GM15510 (cell line): ENCODE measurements around the gene CYBA.

Experiments used
- POLR2A ChIP-seq: IDR thresholded peaks from 3 replicates; pipeline ENCODE4 v1.6.1; 2011; ENCODE audit warnings: borderline replicate concordance; ENCODE audit not compliant: insufficient read length; ENCODE audit errors: extremely low read depth

CYBA gene

GRCh38 chr16:88691129-88691813, 40.4 kb upstream of the CYBA start:
- no peak for TF ChIP-seq POLR2A

- no peak for TF ChIP-seq POLR2A
Observed at GRCh38 chr16:88690341-88691128, 39.7 kb upstream of the CYBA start.

DNA sequence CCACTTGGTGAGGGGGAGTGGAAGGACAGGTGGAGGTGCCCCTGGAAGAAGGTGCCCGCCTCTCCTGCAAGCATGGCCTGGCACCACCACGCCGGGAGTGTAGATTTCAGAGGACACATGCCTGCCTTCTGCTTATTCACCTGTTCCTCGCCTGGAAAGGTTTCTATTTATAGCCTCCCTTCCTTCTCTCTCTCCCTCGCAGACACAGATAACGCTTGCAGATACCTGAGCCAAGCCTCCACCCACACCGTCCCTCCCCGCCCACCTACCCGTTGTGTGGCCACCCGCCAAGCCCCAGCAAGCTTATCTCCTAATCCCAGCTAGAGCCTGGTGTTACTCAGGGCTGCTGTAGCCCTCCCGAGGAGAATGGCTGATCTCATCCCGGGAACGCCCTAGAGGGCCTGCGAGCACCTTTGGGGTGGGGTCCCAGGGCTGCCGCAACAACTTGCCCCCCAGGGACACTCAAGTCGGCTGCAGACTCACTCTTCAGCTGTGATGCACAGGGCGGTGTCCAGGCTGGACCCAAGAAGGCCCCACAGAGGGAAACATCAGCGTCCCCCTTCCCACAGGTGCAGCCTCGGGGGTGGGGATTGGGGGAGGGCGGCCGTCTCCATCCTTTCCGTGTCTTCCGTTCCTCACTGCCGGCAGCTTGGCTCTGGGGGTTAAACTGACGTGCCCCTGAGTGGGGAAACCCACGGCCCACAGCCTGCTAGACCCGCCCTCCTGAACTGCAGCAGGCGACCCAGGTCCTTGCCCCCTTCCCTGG, 37.3 kb upstream of the CYBA start:
- TF ChIP-seq POLR2A: no peak

GRCh38 chr16:88687676-88688012, 36.8 kb upstream of the CYBA start:
- no peak for TF ChIP-seq POLR2A

- no peak for TF ChIP-seq POLR2A
Observed at GRCh38 chr16:88687254-88687576, 36.4 kb upstream of the CYBA start.

DNA sequence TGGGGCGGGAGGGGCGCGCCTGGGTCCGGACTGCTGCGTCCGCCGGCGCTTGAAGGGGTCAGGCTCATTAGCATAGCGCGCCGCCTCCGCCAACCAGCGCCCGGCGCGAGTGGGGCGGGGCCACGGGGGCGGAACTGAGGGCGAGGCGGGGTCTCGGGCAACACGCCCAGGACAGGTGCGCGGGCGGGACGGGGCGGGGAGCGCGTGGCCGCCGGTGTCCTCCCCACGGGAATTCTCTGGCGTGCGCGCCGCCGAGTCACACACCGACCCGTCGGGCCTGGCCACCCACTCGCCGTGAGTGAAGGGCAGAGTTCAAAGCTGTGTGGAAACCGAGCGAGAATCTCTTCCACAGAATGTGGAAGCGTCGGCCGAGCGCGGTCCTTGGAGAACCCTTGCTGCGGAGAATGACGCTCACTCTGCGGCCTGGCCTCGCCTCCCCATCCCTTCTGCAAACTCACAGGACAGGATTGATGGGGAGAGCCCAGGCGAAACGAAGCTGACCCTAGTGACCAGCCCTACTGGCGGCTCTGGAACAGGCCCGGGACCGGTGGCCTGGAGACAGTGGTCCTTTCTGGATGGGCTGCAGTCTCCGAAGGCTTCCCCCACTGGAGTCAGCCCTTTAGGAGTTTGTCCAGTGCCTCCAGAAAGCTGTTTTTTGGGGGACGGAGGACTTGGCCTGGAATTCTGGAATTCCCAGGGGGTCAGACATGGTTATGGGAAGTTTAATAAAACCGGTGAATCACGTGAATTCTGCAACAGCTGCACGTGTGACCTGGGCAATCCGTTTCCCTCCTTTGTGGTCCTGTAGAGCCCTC, 35.8 kb upstream of the CYBA start, which contains the start of gene SNAI3:
Gene SNAI3, minus strand, starts transcription at position 69 of the 815 bp plus-strand sequence. CDS start 101 bp downstream, outside the sequence.
- no peak for TF ChIP-seq POLR2A

DNA sequence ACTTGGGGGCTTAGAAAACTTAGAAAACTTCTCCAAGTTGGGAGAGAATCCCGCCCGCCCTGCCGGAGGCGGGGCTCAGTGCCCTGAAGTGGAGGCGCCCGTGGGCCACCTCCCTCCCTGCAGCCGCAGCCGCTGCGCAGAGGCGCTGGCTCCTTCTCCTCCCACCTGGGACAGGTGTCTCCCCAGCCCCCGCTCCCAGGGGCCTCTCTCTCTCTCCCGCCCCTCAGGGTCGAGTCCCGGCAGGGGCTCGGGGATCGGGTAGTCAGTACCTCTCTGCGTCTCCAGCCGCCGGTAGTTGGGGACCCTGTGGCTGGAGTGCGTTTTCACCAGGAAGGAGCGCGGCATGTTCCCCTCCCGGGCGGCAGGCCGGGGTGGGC, 35.2 kb upstream of the CYBA start:
- no peak for TF ChIP-seq POLR2A

- TF ChIP-seq POLR2A: no peak
Observed at GRCh38 chr16:88685156-88686061, 34.6 kb upstream of the CYBA start.

DNA sequence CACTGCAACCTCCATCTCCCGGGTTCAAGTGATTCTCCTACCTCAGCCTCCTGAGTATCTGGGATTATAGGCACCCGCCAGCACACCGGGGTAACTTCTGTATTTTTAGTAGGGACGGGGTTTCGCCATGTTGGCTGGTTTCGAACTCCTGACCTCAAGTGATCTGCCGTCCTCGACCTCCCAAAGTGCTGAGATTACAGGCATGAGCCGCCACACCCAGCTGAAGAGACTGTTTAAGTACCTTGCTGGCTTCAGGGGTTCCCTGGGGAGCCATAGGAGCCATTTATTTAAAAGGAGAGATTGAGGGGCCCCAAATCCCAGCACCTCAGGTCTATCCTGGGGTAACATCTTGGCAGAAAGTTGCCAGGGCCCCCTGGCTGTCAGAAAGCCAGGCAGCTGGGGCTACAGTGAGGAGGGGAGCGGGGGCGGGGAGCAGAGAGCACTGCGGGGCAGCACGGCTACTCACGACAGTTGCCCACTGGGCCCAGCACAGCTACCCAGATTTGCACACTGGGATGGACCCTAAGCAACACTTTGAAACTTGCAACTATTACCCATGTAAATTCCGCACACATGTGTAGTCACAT, 33.8 kb upstream of the CYBA start:
- TF ChIP-seq POLR2A: no peak

GRCh38 chr16:88681709-88682451, 31.0 kb upstream of the CYBA start:
- peak; percentile 51 for TF ChIP-seq POLR2A

DNA sequence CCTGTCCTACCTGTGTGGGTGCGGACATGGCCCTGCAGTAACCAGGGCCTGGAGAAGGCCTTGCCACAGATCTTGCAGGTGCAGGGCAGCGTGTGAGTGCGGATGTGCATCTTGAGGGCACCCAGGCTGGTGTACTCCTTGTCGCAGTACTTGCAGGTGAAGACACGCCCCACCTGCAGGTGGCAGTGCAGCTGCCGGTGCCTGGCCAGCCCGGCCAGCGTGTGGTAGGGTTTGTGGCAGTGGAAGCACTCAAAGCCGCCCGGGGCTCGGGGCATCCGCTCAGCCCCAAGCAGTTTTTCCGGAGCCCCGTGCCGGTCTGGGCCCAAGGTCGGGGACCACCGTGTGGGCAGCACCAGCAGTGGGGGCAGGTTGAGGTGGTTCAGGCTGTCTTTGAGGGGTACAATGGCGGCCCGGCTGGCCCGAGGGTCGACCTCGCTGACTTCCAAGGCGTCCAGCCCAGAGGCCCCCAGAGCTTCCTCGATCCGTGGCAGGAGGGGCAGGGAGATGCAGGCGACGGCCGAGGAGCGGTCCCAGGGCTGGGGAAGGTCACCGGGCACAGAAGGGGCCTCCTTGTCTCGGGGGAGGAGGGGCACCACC, 30.3 kb upstream of the CYBA start:
- TF ChIP-seq POLR2A: peak; percentile 38

GRCh38 chr16:88680554-88681083, 29.8 kb upstream of the CYBA start:
- no peak for TF ChIP-seq POLR2A
